Measurements from ENCODE around the gene EPHB3.

The EPHB3 gene

GRCh38 chr3:184620475-184621119 is 59.0 kb downstream of the EPHB3 start:
- TF ChIP-seq MAX (IDR thresholded peaks at IDR 0.05) (no peak), CREB1 (IDR thresholded peaks at IDR 0.05; ENCODE audit: low read depth) (no peak), TAF1 (IDR thresholded peaks at IDR 0.05; ENCODE audit: low read depth) (no peak), EP300 (IDR thresholded peaks at IDR 0.05; ENCODE audit: borderline replicate concordance) (no peak), EGR1 (IDR thresholded peaks at IDR 0.05) (no peak)

DNA sequence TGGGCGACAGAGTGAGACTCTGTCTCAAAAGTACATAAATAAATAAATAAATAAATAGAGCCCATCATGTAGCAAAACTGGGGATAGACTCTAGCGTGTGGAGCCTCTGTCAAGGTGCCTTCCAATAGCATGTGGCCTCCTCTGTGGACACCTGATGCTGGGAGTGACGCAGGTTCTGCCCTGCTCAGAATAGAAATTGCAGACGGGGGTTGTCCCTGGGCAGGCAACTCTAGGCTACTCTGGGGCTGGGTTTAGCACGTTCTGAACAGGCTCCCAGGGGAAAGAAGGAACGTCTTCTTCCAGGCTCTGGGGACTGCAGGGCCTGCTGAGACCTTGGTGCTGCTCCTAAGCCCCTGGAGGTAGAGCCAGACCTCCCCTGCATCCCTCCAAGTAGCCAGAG is 65.3 kb downstream of the EPHB3 start:
- TF ChIP-seq FOXM1 (IDR thresholded peaks at IDR 0.05; ENCODE audit: borderline replicate concordance, low read depth) = no peak
- TF ChIP-seq NFIC (IDR thresholded peaks at IDR 0.05) = no peak
- no peak for TF ChIP-seq RAD21 (IDR thresholded peaks at IDR 0.05; ENCODE audit: low read depth)
- TF ChIP-seq REST (IDR thresholded peaks at IDR 0.05; ENCODE audit: low read depth) = no peak
- TF ChIP-seq EP300 (IDR thresholded peaks at IDR 0.05; ENCODE audit: borderline replicate concordance) = no peak
- no peak for TF ChIP-seq YY1 (IDR thresholded peaks at IDR 0.05; ENCODE audit: low read depth)
- no peak for TF ChIP-seq CREB1 (IDR thresholded peaks at IDR 0.05; ENCODE audit: low read depth)
- no peak for TF ChIP-seq EGR1 (IDR thresholded peaks at IDR 0.05)
- no peak for TF ChIP-seq ZBTB7A (IDR thresholded peaks at IDR 0.05; ENCODE audit: low read depth)
- no peak for TF ChIP-seq MAX (IDR thresholded peaks at IDR 0.05)
- no peak for TF ChIP-seq CEBPB (IDR thresholded peaks at IDR 0.05)
- TF ChIP-seq, protein P1, sequence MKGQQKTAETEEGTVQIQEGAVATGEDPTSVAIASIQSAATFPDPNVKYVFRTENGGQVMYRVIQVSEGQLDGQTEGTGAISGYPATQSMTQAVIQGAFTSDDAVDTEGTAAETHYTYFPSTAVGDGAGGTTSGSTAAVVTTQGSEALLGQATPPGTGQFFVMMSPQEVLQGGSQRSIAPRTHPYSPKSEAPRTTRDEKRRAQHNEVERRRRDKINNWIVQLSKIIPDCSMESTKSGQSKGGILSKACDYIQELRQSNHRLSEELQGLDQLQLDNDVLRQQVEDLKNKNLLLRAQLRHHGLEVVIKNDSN (IDR thresholded peaks at IDR 0.05) = no peak
- TF ChIP-seq TEAD4 (IDR thresholded peaks at IDR 0.05) = no peak
- no peak for TF ChIP-seq TCF12 (IDR thresholded peaks at IDR 0.05; ENCODE audit: low read depth)

- TF ChIP-seq EGR1 (IDR thresholded peaks at IDR 0.05) (no peak), TCF12 (IDR thresholded peaks at IDR 0.05; ENCODE audit: low read depth) (no peak), EP300 (IDR thresholded peaks at IDR 0.05; ENCODE audit: borderline replicate concordance) (no peak), YY1 (IDR thresholded peaks at IDR 0.05; ENCODE audit: low read depth) (no peak), TEAD4 (IDR thresholded peaks at IDR 0.05) (no peak), RAD21 (IDR thresholded peaks at IDR 0.05; ENCODE audit: low read depth) (no peak), NFIC (IDR thresholded peaks at IDR 0.05) (no peak), CREB1 (IDR thresholded peaks at IDR 0.05; ENCODE audit: low read depth) (no peak), CEBPB (IDR thresholded peaks at IDR 0.05) (no peak), FOXM1 (IDR thresholded peaks at IDR 0.05; ENCODE audit: borderline replicate concordance, low read depth) (no peak), TAF1 (IDR thresholded peaks at IDR 0.05; ENCODE audit: low read depth) (no peak), MAX (IDR thresholded peaks at IDR 0.05) (no peak), REST (IDR thresholded peaks at IDR 0.05; ENCODE audit: low read depth) (no peak), ZBTB7A (IDR thresholded peaks at IDR 0.05; ENCODE audit: low read depth) (no peak)
- TF ChIP-seq, protein P1 (IDR thresholded peaks at IDR 0.05) = no peak
These were observed 68.1 kb downstream of the EPHB3 start for GRCh38 chr3:184629555-184630160.

DNA sequence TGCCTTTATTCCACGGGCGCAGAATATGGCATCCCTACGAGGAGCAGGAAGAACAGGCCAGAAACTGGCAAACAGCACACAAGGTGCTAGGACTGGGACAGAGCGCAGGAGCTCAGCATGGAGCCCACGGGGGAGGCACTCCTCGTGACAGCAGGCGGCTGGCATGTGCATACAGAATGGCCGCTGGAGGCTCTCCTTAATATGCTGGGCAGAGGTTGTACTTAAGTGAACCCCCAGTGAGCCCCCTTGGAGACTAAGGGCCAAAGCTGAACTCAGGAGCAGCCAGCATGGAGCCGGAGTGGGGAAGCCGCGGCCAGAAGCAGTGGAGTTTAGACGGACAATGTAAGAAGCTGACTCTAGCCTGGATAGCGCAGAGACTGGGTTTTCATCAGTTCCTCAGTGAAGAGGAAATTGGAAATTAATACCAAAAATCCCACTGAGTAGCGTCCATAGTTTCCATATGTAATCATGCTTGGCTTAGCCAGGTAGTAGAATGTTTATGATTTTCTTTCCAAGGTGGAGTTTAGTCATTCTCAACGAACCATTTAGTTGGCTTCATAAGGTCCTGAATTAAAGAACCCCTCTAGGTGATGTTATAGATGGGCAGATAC is 69.4 kb downstream of the EPHB3 start:
- TF ChIP-seq EGR1 (IDR thresholded peaks at IDR 0.05) = no peak
- no peak for TF ChIP-seq TCF12 (IDR thresholded peaks at IDR 0.05; ENCODE audit: low read depth)
- no peak for TF ChIP-seq TEAD4 (IDR thresholded peaks at IDR 0.05)
- TF ChIP-seq, protein P1 (IDR thresholded peaks at IDR 0.05) = no peak
- TF ChIP-seq CEBPB (IDR thresholded peaks at IDR 0.05) = no peak
- TF ChIP-seq MAX (IDR thresholded peaks at IDR 0.05) = no peak
- no peak for TF ChIP-seq REST (IDR thresholded peaks at IDR 0.05; ENCODE audit: low read depth)
- no peak for TF ChIP-seq NFIC (IDR thresholded peaks at IDR 0.05)
- no peak for TF ChIP-seq FOXM1 (IDR thresholded peaks at IDR 0.05; ENCODE audit: borderline replicate concordance, low read depth)
- no peak for TF ChIP-seq ZBTB7A (IDR thresholded peaks at IDR 0.05; ENCODE audit: low read depth)
- TF ChIP-seq CREB1 (IDR thresholded peaks at IDR 0.05; ENCODE audit: low read depth) = no peak
- no peak for TF ChIP-seq YY1 (IDR thresholded peaks at IDR 0.05; ENCODE audit: low read depth)
- no peak for TF ChIP-seq TAF1 (IDR thresholded peaks at IDR 0.05; ENCODE audit: low read depth)
- no peak for TF ChIP-seq RAD21 (IDR thresholded peaks at IDR 0.05; ENCODE audit: low read depth)
- no peak for TF ChIP-seq EP300 (IDR thresholded peaks at IDR 0.05; ENCODE audit: borderline replicate concordance)
